Smooth muscle cell (in vitro differentiated cells): ENCODE measurements around the gene PEX1. TPM values are rescaled to one million over a fixed set of nuclear protein-coding genes. Genes with fewer than 3 reads are reported as not detected.

ENCODE experiments used
- DNase-seq: peaks from one replicate; lab custom pipeline; 2025; ENCODE audit not compliant: unreplicated experiment; lab: John Stamatoyannopoulos, UW
- H2AFZ ChIP-seq: fragments of 200-600 bp; sonication (generic); 2 replicates; pipeline ENCODE4 v1.6.0; 2016; ENCODE audit warnings: antibody characterized with exemption, low read depth, mild to moderate bottlenecking
- H3F3A ChIP-seq: fragments of 200-600 bp; sonication (generic); 2 replicates; pipeline ENCODE4 v1.6.0; 2017; ENCODE audit warnings: antibody characterized with exemption, low read depth
- H3K27ac ChIP-seq: fragments of 200-600 bp; sonication (generic); 2 replicates; pipeline ENCODE4 v1.5.1; 2016; ENCODE audit warnings: low read depth, mild to moderate bottlenecking
- H3K27me3 ChIP-seq: fragments of 200-600 bp; sonication (generic); 2 replicates; pipeline ENCODE4 v1.6.1; 2016; ENCODE audit warnings: low read depth, mild to moderate bottlenecking
- H3K36me3 ChIP-seq: fragments of 200-600 bp; sonication (generic); 2 replicates; pipeline ENCODE4 v1.5.1; 2016; ENCODE audit warnings: low read depth
- H3K4me1 ChIP-seq: fragments of 200-600 bp; sonication (generic); 2 replicates; pipeline ENCODE4 v1.5.1; 2016; ENCODE audit warnings: low read depth
- H3K4me2 ChIP-seq: fragments of 200-600 bp; sonication (generic); 2 replicates; pipeline ENCODE4 v1.6.0; 2016; ENCODE audit warnings: mild to moderate bottlenecking
- H3K4me3 ChIP-seq: fragments of 200-600 bp; sonication (generic); 2 replicates; pipeline ENCODE4 v1.5.1; 2016; ENCODE audit warnings: mild to moderate bottlenecking
- H3K79me2 ChIP-seq: fragments of 200-600 bp; sonication (generic); 2 replicates; pipeline ENCODE4 v1.6.0; 2016; ENCODE audit warnings: low read depth, mild to moderate bottlenecking
- H3K9ac ChIP-seq: fragments of 200-600 bp; sonication (generic); 2 replicates; pipeline ENCODE4 v1.6.0; 2016; ENCODE audit warnings: low read depth
- H3K9me3 ChIP-seq: fragments of 200-600 bp; sonication (generic); replicated peaks from 2 replicates; pipeline ENCODE4 v1.5.1; 2016; ENCODE audit warnings: low read depth
- H4K20me1 ChIP-seq: fragments of 200-600 bp; sonication (generic); 2 replicates; pipeline ENCODE4 v1.6.0; 2016; ENCODE audit warnings: low read depth
- WGBS: methylation state at CpG from one replicate; pipeline ENCODE4 v1.1.7; 2016; ENCODE audit warnings: low lambda C conversion rate; 5-methylcytosine and 5-hydroxymethylcytosine counted together
- polyA plus RNA-seq: library from polyadenylated mRNA; unstranded; fragments of >200 nt; fragmentation: Nextera tagmentation; extraction: Ambion mirVana; gene quantifications from 2 replicates; pipeline ENCODE4 v1.2.1, GENCODE V29; 2016
- total RNA-seq: library from RNA; depleted of rRNA; stranded (reverse); fragments of >200 nt; gene quantifications from 2 replicates; pipeline ENCODE4 v1.2.3, GENCODE V29; 2014
- TF ChIP-seq, protein P1 (sequence below): fragments of 200-600 bp; sonication (generic); IDR thresholded peaks from 2 replicates; pipeline ENCODE4 v1.5.1; 2017; ENCODE audit warnings: borderline replicate concordance, mild to moderate bottlenecking, antibody characterized with exemption; ENCODE audit not compliant: insufficient read depth, poor library complexity, severe bottlenecking

The PEX1 gene
- total and polyA plus RNA-seq, 2 experiments from 2014 or later: 4.4 to 10.8 TPM

DNA sequence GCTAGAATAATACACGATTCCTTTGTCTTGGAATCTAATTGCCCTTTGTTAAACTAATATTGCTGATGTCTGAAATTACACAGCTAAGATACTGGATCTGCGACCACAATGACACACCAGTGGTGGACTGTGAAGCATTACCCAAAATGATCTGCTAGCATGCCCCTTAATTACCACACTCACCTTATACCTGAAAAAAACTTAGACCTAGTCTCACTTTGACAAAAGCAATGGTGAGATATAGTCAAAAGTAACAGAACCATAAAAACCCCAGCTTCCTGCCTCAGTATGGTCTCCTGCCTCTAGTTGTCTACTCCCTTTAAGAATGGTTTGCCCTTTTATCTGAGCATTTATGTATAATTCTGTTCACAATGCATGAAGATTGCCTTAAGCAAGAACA, 29.8 kb downstream of the PEX1 start:
- Histone ChIP-seq H3K4me1 (no peaks in the 10 kb centered on the region), H3K9me3 (no peaks in the 10 kb centered on the region), H3K27ac (no peak overlapping the region), H3K27me3 (no peaks in the 10 kb centered on the region), H3K4me3 (no peak overlapping the region), H3K36me3 (peaks cover 5% of the 10 kb centered on the region), H3K79me2 (no peaks in the 10 kb centered on the region), H3K9ac (no peak overlapping the region), H4K20me1 (no peaks in the 10 kb centered on the region), H3K4me2 (no peak overlapping the region), H3F3A (no peaks in the 10 kb centered on the region), H2AFZ (no peak overlapping the region)
- TF ChIP-seq, protein P1, sequence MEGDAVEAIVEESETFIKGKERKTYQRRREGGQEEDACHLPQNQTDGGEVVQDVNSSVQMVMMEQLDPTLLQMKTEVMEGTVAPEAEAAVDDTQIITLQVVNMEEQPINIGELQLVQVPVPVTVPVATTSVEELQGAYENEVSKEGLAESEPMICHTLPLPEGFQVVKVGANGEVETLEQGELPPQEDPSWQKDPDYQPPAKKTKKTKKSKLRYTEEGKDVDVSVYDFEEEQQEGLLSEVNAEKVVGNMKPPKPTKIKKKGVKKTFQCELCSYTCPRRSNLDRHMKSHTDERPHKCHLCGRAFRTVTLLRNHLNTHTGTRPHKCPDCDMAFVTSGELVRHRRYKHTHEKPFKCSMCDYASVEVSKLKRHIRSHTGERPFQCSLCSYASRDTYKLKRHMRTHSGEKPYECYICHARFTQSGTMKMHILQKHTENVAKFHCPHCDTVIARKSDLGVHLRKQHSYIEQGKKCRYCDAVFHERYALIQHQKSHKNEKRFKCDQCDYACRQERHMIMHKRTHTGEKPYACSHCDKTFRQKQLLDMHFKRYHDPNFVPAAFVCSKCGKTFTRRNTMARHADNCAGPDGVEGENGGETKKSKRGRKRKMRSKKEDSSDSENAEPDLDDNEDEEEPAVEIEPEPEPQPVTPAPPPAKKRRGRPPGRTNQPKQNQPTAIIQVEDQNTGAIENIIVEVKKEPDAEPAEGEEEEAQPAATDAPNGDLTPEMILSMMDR: no peak
- WGBS: 95% methylated on average over 2 of the region's 2 CpGs
- DNase-seq: no peak

DNA sequence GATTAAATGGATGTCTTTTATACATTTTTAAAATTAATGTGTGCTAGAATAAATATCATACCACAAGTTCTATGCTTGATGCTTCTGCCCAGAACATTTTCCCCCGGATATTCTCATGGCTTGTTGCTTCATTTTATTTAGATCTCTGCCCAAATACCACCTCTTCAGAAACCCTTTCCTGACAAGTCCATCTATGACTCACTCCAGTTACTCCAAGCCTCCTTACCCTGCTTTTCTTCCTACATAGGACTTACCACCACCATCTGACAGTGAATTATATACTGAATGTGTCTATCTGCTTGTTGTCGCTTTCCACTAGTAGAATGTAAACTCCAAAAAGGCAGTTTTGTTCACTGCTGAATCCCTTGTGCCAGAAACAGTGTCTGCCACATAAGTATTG, 31.4 kb downstream of the PEX1 start:
- Histone ChIP-seq H3K27ac (no peak overlapping the region), H3K4me3 (no peak overlapping the region), H3K36me3 (peaks cover 3% of the 10 kb centered on the region), H3K79me2 (no peaks in the 10 kb centered on the region), H4K20me1 (no peaks in the 10 kb centered on the region), H3K9ac (no peak overlapping the region), H3K4me2 (no peak overlapping the region), H2AFZ (no peak overlapping the region), H3K27me3 (no peaks in the 10 kb centered on the region), H3F3A (no peaks in the 10 kb centered on the region), H3K9me3 (no peaks in the 10 kb centered on the region), H3K4me1 (no peaks in the 10 kb centered on the region)
- TF ChIP-seq, protein P1: no peak
- DNase-seq: no peak
- 80% methylated on average over 2 of the region's 2 CpGs for WGBS

DNA sequence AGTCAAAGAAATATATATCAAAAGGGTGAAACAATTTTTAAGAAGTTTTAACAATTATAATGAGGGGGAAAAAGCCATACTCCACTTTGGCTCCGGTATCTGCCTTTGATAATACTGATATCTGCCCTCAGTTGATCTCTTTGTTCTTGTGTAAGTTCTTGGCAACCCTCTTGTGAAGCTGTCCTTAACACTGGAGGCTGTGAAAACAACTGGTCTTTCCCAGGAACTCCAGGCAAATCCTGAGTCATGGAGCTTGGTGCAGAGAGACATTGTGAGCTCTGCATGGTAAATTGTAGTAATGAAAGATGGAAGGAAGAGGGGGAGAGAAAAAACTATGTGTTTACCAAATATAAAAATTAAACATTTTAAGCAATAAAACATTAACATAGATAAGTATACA, 38.7 kb downstream of the PEX1 start:
- no peak overlapping the region for H3K4me3 ChIP-seq

DNA sequence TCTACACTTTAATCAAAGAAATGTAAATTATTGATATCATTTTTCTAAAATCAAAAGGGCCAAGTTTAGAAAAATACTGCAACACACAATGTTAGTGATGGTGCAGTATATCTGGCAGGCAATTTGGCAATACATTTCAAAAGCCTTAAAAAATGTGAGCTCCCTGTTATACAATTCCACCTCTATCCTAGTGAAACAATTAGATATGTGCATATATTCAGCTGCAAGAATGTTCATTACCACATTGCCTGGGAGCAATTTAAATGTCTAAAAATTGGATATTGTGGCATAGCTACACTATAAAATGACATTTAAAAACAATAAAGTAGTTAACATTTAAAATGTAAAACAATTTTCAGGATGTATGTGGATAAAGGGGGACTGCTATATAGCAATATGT, 40.5 kb downstream of the PEX1 start:
- Histone ChIP-seq H3F3A (no peaks in the 10 kb centered on the region), H3K27me3 (no peaks in the 10 kb centered on the region)

More for the DNA sequence above, 38.7 kb downstream of the PEX1 start:
- Histone ChIP-seq H4K20me1 (no peaks in the 10 kb centered on the region), H2AFZ (no peak overlapping the region), H3F3A (no peaks in the 10 kb centered on the region), H3K4me2 (no peak overlapping the region), H3K79me2 (no peaks in the 10 kb centered on the region), H3K27me3 (no peaks in the 10 kb centered on the region), H3K27ac (no peak overlapping the region), H3K9ac (no peak overlapping the region), H3K9me3 (no peaks in the 10 kb centered on the region), H3K4me1 (no peaks in the 10 kb centered on the region), H3K36me3 (peaks cover 7% of the 10 kb centered on the region)
- TF ChIP-seq, protein P1: no peak
- 98% methylated on average over 1 of the region's 1 CpG for WGBS
- DNase-seq: no peak

More for the DNA sequence above, 40.5 kb downstream of the PEX1 start:
- no peak overlapping the region for H3K27ac ChIP-seq
- no peaks in the 10 kb centered on the region for H3K4me1 ChIP-seq
- no peak overlapping the region for H3K4me2 ChIP-seq
- TF ChIP-seq, protein P1: no peak
- H3K79me2 ChIP-seq: no peaks in the 10 kb centered on the region
- H3K9ac ChIP-seq: no peak overlapping the region
- H3K4me3 ChIP-seq: no peak overlapping the region
- H3K36me3 ChIP-seq: peaks cover 7% of the 10 kb centered on the region
- H4K20me1 ChIP-seq: no peaks in the 10 kb centered on the region
- no peaks in the 10 kb centered on the region for H3K9me3 ChIP-seq
- no peak for DNase-seq
- no peak overlapping the region for H2AFZ ChIP-seq
